GM23338 (cell line): ENCODE measurements around the gene AGRN. TPM values are rescaled to one million over a fixed set of nuclear protein-coding genes. Genes with fewer than 3 reads are reported as not detected.
A peak's percentile ranks its signal among the peaks of the same experiment; 100 is the strongest.

Source experiments
- ATAC-seq: fragments of 200-7000 bp; cut with Tn5 transposase; 3 replicates; pipeline ENCODE4 v1.9.1; 2020
- DNase-seq: peaks from one replicate; pipeline ENCODE4 v3.0.0-alpha.2; 2015; ENCODE audit warnings: low spot score
- H2AFZ ChIP-seq: fragments of 200-600 bp; sonication (generic); 2 replicates; pipeline ENCODE4 v1.8.0; 2016; ENCODE audit warnings: antibody characterized with exemption, mild to moderate bottlenecking, moderate library complexity
- H3F3A ChIP-seq: fragments of 200-600 bp; sonication (generic); replicated peaks from 2 replicates; pipeline ENCODE4 v1.8.0; 2017; ENCODE audit warnings: antibody characterized with exemption, mixed run types, low read depth
- H3K27ac ChIP-seq: fragments of 200-600 bp; sonication (generic); 2 replicates; pipeline ENCODE4 v1.6.1; 2016; ENCODE audit warnings: low read depth
- H3K27me3 ChIP-seq: fragments of 200-600 bp; sonication (generic); 2 replicates; pipeline ENCODE4 v1.8.0; 2016; ENCODE audit warnings: mild to moderate bottlenecking, mixed run types, moderate library complexity; ENCODE audit not compliant: insufficient read depth
- H3K36me3 ChIP-seq: fragments of 200-600 bp; sonication (generic); 2 replicates; pipeline ENCODE4 v1.8.0; 2016; ENCODE audit warnings: mild to moderate bottlenecking; ENCODE audit not compliant: insufficient read depth
- H3K4me1 ChIP-seq: fragments of 200-600 bp; sonication (generic); 2 replicates; pipeline ENCODE4 v1.8.0; 2016; ENCODE audit warnings: mild to moderate bottlenecking, moderate library complexity; ENCODE audit not compliant: insufficient read depth
- H3K4me2 ChIP-seq: fragments of 200-600 bp; sonication (generic); 2 replicates; pipeline ENCODE4 v1.7.1; 2017; ENCODE audit warnings: mixed run types
- H3K4me3 ChIP-seq: fragments of 200-600 bp; sonication (generic); 2 replicates; pipeline ENCODE4 v1.6.1; 2016; ENCODE audit warnings: mixed run types
- H3K79me2 ChIP-seq: fragments of 200-600 bp; sonication (generic); replicated peaks from 2 replicates; pipeline ENCODE4 v1.8.0; 2017; ENCODE audit warnings: mild to moderate bottlenecking; ENCODE audit not compliant: insufficient read depth
- H3K9me2 ChIP-seq: fragments of 200-600 bp; sonication (generic); 2 replicates; pipeline ENCODE4 v1.8.0; 2017; ENCODE audit not compliant: insufficient read depth
- H4K20me1 ChIP-seq: fragments of 200-600 bp; sonication (generic); replicated peaks from 2 replicates; pipeline ENCODE4 v1.8.0; 2017; ENCODE audit warnings: mild to moderate bottlenecking; ENCODE audit not compliant: insufficient read depth
- H3K27ac Mint-ChIP-seq: 2 replicates; pipeline ENCODE4 v1.8.0; 2020; ENCODE audit warnings: inconsistent platforms, mild to moderate bottlenecking, moderate library complexity, mixed read lengths
- H3K27me3 Mint-ChIP-seq: 3 replicates; pipeline ENCODE4 v1.8.0; 2022; ENCODE audit warnings: low read depth, mild to moderate bottlenecking, moderate library complexity, mixed read lengths, inconsistent platforms; ENCODE audit not compliant: insufficient read depth, poor library complexity
- H3K36me3 Mint-ChIP-seq: 3 replicates; pipeline ENCODE4 v1.8.0; 2021; ENCODE audit warnings: low read depth, mild to moderate bottlenecking, inconsistent platforms, moderate library complexity, mixed read lengths
- H3K4me1 Mint-ChIP-seq: 3 replicates; pipeline ENCODE4 v1.8.0; 2020; ENCODE audit warnings: mild to moderate bottlenecking, inconsistent platforms, mixed read lengths
- H3K4me3 Mint-ChIP-seq: 3 replicates; pipeline ENCODE4 v1.8.0; 2021; ENCODE audit warnings: moderate library complexity, mild to moderate bottlenecking, inconsistent platforms, mixed read lengths
- H3K9me3 Mint-ChIP-seq: 3 replicates; pipeline ENCODE4 v1.8.0; 2020; ENCODE audit warnings: moderate library complexity, mild to moderate bottlenecking, inconsistent platforms, mixed read lengths
- CREB1 ChIP-seq: fragments of 250-450 bp; sonication (Bioruptor Pico); IDR thresholded peaks from 2 replicates; pipeline ENCODE4 v1.5.0; 2020; ENCODE audit warnings: low read depth, mild to moderate bottlenecking, moderate library complexity
- EZH2 ChIP-seq: fragments of 200-600 bp; sonication (generic); IDR thresholded peaks from one replicate; pipeline ENCODE4 v1.8.0; 2017; ENCODE audit warnings: antibody characterized with exemption, mild to moderate bottlenecking, low read depth; ENCODE audit not compliant: unreplicated experiment
- EZH2phosphoT487 ChIP-seq: fragments of 200-600 bp; sonication (generic); IDR thresholded peaks from one replicate; pipeline ENCODE4 v1.8.1; 2018; ENCODE audit warnings: antibody characterized with exemption; ENCODE audit not compliant: unreplicated experiment
- JUNB ChIP-seq: IDR thresholded peaks from one replicate; pipeline ENCODE4 v1.6.1; 2016; ENCODE audit warnings: antibody characterized with exemption; ENCODE audit not compliant: unreplicated experiment
- NANOG ChIP-seq: IDR thresholded peaks from 2 replicates; pipeline ENCODE4 v1.6.1; 2016; ENCODE audit warnings: antibody characterized with exemption, borderline replicate concordance
- POLR2AphosphoS5 ChIP-seq: IDR thresholded peaks from 2 replicates; pipeline ENCODE4 v1.6.1; 2016; ENCODE audit warnings: antibody characterized with exemption, low read depth
- STAT1 ChIP-seq: IDR thresholded peaks from one replicate; pipeline ENCODE4 v1.6.1; 2016; ENCODE audit warnings: antibody characterized with exemption; ENCODE audit not compliant: unreplicated experiment
- ZNF114 ChIP-seq: fragments of 250-450 bp; sonication (Bioruptor Pico); IDR thresholded peaks from 2 replicates; pipeline ENCODE4 v1.5.0; 2020; ENCODE audit warnings: mild to moderate bottlenecking, moderate library complexity
- ZNF331 ChIP-seq: fragments of 250-450 bp; sonication (Bioruptor Pico); IDR thresholded peaks from 2 replicates; pipeline ENCODE4 v1.5.0; 2020; ENCODE audit warnings: low read depth, mild to moderate bottlenecking, moderate library complexity
- polyA plus RNA-seq: library from polyadenylated mRNA; unstranded; fragments of >200 nt; fragmentation: Nextera tagmentation; extraction: Ambion mirVana; gene quantifications from 2 replicates; pipeline ENCODE4 v1.2.1, GENCODE V29; 2016
- total RNA-seq: library from RNA; depleted of rRNA; stranded (reverse); fragments of >200 nt; shearing (Covaris generic); gene quantifications from 2 replicates; pipeline ENCODE4 v1.2.3, GENCODE V29; 2014
- TF ChIP-seq, protein P1 (sequence below), 2 experiments: fragments of 200-600 bp in 1 of 2; sonication (generic) in 1 of 2; conservative IDR thresholded peaks; 2 replicates each; pipeline versions ENCODE4 v1.5.1 to v1.6.1; 2016 to 2017; ENCODE audit warnings: antibody characterized with exemption in 2 of 2, low read depth in 2 of 2, mild to moderate bottlenecking in 2 of 2, moderate library complexity in 1 of 2
- TF ChIP-seq, protein P2 (sequence below): IDR thresholded peaks from one replicate; pipeline ENCODE4 v1.6.1; 2018; ENCODE audit warnings: antibody characterized with exemption; ENCODE audit not compliant: unreplicated experiment
- TF ChIP-seq, protein P3 (sequence below): IDR thresholded peaks from 2 replicates; pipeline ENCODE4 v1.6.1; 2016; ENCODE audit warnings: antibody characterized with exemption
- TF ChIP-seq, protein P4 (sequence below): fragments of 250-450 bp; sonication (Bioruptor Pico); IDR thresholded peaks from 2 replicates; pipeline ENCODE4 v1.5.0; 2020; ENCODE audit warnings: mild to moderate bottlenecking, moderate library complexity

AGRN gene
- total and polyA plus RNA-seq, 2 experiments from 2014 or later: 12.3 to 185 TPM

DNA sequence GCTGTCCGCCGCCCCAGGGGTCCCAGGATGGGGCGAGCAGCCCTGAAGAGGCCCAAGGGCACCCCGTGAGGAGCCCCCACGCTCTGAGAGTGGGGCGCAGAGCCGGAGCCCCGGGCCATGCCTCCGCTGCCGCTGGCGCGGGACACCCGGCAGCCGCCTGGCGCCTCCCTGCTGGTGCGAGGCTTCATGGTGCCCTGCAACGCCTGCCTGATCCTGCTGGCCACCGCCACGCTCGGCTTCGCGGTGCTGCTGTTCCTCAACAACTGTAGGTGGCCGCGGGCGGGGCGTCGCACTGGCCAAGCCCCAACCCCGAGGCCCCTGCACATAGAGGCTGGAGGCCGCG is 14.5 kb downstream of the AGRN start:
- H3K36me3 Mint-ChIP-seq: peaks cover 6% of the 10 kb centered on the region; the same call in 2 of the 3 replicates
- H3K4me3 Mint-ChIP-seq: peak overlapping the region; percentile 66; the same call in 2 of the 3 replicates
- peaks cover 8% of the 10 kb centered on the region; the same call in 1 of the 2 replicates for H3K4me1 ChIP-seq
- no peaks in the 10 kb centered on the region for H3K9me2 ChIP-seq
- TF ChIP-seq NANOG: no peak
- TF ChIP-seq, protein P1, sequence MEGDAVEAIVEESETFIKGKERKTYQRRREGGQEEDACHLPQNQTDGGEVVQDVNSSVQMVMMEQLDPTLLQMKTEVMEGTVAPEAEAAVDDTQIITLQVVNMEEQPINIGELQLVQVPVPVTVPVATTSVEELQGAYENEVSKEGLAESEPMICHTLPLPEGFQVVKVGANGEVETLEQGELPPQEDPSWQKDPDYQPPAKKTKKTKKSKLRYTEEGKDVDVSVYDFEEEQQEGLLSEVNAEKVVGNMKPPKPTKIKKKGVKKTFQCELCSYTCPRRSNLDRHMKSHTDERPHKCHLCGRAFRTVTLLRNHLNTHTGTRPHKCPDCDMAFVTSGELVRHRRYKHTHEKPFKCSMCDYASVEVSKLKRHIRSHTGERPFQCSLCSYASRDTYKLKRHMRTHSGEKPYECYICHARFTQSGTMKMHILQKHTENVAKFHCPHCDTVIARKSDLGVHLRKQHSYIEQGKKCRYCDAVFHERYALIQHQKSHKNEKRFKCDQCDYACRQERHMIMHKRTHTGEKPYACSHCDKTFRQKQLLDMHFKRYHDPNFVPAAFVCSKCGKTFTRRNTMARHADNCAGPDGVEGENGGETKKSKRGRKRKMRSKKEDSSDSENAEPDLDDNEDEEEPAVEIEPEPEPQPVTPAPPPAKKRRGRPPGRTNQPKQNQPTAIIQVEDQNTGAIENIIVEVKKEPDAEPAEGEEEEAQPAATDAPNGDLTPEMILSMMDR (conservative IDR thresholded peaks at IDR 0.05; ENCODE audit: low read depth in 2 of 2): no peak
- no peak for TF ChIP-seq ZNF114 (CRISPR knock-in tag)
- TF ChIP-seq ZNF331 (CRISPR knock-in tag): no peak
- no peak for TF ChIP-seq JUNB
- TF ChIP-seq, protein P2, sequence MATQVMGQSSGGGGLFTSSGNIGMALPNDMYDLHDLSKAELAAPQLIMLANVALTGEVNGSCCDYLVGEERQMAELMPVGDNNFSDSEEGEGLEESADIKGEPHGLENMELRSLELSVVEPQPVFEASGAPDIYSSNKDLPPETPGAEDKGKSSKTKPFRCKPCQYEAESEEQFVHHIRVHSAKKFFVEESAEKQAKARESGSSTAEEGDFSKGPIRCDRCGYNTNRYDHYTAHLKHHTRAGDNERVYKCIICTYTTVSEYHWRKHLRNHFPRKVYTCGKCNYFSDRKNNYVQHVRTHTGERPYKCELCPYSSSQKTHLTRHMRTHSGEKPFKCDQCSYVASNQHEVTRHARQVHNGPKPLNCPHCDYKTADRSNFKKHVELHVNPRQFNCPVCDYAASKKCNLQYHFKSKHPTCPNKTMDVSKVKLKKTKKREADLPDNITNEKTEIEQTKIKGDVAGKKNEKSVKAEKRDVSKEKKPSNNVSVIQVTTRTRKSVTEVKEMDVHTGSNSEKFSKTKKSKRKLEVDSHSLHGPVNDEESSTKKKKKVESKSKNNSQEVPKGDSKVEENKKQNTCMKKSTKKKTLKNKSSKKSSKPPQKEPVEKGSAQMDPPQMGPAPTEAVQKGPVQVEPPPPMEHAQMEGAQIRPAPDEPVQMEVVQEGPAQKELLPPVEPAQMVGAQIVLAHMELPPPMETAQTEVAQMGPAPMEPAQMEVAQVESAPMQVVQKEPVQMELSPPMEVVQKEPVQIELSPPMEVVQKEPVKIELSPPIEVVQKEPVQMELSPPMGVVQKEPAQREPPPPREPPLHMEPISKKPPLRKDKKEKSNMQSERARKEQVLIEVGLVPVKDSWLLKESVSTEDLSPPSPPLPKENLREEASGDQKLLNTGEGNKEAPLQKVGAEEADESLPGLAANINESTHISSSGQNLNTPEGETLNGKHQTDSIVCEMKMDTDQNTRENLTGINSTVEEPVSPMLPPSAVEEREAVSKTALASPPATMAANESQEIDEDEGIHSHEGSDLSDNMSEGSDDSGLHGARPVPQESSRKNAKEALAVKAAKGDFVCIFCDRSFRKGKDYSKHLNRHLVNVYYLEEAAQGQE: no peak
- TF ChIP-seq EZH2phosphoT487: no peak
- TF ChIP-seq, protein P3, sequence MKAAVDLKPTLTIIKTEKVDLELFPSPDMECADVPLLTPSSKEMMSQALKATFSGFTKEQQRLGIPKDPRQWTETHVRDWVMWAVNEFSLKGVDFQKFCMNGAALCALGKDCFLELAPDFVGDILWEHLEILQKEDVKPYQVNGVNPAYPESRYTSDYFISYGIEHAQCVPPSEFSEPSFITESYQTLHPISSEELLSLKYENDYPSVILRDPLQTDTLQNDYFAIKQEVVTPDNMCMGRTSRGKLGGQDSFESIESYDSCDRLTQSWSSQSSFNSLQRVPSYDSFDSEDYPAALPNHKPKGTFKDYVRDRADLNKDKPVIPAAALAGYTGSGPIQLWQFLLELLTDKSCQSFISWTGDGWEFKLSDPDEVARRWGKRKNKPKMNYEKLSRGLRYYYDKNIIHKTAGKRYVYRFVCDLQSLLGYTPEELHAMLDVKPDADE: no peak
- TF ChIP-seq, protein P4, sequence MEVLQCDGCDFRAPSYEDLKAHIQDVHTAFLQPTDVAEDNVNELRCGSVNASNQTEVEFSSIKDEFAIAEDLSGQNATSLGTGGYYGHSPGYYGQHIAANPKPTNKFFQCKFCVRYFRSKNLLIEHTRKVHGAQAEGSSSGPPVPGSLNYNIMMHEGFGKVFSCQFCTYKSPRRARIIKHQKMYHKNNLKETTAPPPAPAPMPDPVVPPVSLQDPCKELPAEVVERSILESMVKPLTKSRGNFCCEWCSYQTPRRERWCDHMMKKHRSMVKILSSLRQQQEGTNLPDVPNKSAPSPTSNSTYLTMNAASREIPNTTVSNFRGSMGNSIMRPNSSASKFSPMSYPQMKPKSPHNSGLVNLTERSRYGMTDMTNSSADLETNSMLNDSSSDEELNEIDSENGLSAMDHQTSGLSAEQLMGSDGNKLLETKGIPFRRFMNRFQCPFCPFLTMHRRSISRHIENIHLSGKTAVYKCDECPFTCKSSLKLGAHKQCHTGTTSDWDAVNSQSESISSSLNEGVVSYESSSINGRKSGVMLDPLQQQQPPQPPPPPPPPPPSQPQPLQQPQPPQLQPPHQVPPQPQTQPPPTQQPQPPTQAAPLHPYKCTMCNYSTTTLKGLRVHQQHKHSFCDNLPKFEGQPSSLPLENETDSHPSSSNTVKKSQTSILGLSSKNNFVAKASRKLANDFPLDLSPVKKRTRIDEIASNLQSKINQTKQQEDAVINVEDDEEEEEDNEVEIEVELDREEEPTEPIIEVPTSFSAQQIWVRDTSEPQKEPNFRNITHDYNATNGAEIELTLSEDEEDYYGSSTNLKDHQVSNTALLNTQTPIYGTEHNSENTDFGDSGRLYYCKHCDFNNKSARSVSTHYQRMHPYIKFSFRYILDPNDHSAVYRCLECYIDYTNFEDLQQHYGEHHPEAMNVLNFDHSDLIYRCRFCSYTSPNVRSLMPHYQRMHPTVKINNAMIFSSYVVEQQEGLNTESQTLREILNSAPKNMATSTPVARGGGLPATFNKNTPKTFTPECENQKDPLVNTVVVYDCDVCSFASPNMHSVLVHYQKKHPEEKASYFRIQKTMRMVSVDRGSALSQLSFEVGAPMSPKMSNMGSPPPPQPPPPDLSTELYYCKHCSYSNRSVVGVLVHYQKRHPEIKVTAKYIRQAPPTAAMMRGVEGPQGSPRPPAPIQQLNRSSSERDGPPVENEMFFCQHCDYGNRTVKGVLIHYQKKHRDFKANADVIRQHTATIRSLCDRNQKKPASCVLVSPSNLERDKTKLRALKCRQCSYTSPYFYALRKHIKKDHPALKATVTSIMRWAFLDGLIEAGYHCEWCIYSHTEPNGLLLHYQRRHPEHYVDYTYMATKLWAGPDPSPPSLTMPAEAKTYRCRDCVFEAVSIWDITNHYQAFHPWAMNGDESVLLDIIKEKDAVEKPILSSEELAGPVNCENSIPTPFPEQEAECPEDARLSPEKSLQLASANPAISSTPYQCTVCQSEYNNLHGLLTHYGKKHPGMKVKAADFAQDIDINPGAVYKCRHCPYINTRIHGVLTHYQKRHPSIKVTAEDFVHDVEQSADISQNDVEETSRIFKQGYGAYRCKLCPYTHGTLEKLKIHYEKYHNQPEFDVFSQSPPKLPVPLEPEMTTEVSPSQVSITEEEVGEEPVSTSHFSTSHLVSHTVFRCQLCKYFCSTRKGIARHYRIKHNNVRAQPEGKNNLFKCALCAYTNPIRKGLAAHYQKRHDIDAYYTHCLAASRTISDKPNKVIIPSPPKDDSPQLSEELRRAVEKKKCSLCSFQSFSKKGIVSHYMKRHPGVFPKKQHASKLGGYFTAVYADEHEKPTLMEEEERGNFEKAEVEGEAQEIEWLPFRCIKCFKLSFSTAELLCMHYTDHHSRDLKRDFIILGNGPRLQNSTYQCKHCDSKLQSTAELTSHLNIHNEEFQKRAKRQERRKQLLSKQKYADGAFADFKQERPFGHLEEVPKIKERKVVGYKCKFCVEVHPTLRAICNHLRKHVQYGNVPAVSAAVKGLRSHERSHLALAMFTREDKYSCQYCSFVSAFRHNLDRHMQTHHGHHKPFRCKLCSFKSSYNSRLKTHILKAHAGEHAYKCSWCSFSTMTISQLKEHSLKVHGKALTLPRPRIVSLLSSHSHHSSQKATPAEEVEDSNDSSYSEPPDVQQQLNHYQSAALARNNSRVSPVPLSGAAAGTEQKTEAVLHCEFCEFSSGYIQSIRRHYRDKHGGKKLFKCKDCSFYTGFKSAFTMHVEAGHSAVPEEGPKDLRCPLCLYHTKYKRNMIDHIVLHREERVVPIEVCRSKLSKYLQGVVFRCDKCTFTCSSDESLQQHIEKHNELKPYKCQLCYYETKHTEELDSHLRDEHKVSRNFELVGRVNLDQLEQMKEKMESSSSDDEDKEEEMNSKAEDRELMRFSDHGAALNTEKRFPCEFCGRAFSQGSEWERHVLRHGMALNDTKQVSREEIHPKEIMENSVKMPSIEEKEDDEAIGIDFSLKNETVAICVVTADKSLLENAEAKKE (CRISPR knock-in tag): no peak
- TF ChIP-seq EZH2: no peak
- no peak for TF ChIP-seq CREB1
- no peak for TF ChIP-seq STAT1
- TF ChIP-seq POLR2AphosphoS5: no peak
- H3K27me3 ChIP-seq: peaks cover 47% of the 10 kb centered on the region
- ATAC-seq: peak; percentile 8
- no peak overlapping the region for H3K27ac ChIP-seq
- H3K9me3 Mint-ChIP-seq: no peaks in the 10 kb centered on the region; the same call in 2 of the 3 replicates
- H2AFZ ChIP-seq: no peak overlapping the region
- H3K27ac Mint-ChIP-seq: no peak overlapping the region
- peak overlapping the region; percentile 91 for H3K4me2 ChIP-seq
- peak; percentile 56 for DNase-seq
- H3K4me3 ChIP-seq: peak overlapping the region; percentile 66
- H4K20me1 ChIP-seq: peaks cover 32% of the 10 kb centered on the region
- H3K36me3 ChIP-seq: no peaks in the 10 kb centered on the region; the same call in 1 of the 2 replicates
- peaks cover 51% of the 10 kb centered on the region for H3K27me3 Mint-ChIP-seq
- peaks cover 7% of the 10 kb centered on the region; the same call in 2 of the 3 replicates for H3K4me1 Mint-ChIP-seq
- H3K79me2 ChIP-seq: no peaks in the 10 kb centered on the region
- no peaks in the 10 kb centered on the region for H3F3A ChIP-seq
